H9 (cell line): ENCODE results near the gene MESD. TPM values are rescaled to one million over a fixed set of nuclear protein-coding genes. Genes with fewer than 3 reads are reported as not detected.

Experiments used
- DNase-seq: peaks from one replicate; pipeline ENCODE4 v3.0.0-alpha.2; 2017
- H2AFZ ChIP-seq: one replicate; pipeline ENCODE4 v1.6.1; 2013; ENCODE audit warnings: mild to moderate bottlenecking, low read length, control low read depth, moderate library complexity
- H2AK5ac ChIP-seq: 2 replicates; pipeline ENCODE4 v1.6.1; 2013; ENCODE audit warnings: low read length, control low read depth, mixed read lengths; ENCODE audit not compliant: insufficient read length
- H2BK120ac ChIP-seq: one replicate; pipeline ENCODE4 v1.6.1; 2013; ENCODE audit warnings: low read depth, mild to moderate bottlenecking, low read length, control low read depth, inconsistent platforms; ENCODE audit not compliant: poor library complexity, severe bottlenecking
- H2BK12ac ChIP-seq: 2 replicates; pipeline ENCODE4 v1.6.1; 2013; ENCODE audit warnings: low read length, control low read depth, mixed read lengths, low read depth; ENCODE audit not compliant: insufficient read length
- H2BK15ac ChIP-seq: 2 replicates; pipeline ENCODE4 v1.6.1; 2013; ENCODE audit warnings: low read depth, low read length, control low read depth
- H2BK20ac ChIP-seq: one replicate; pipeline ENCODE4 v1.6.1; 2013; ENCODE audit warnings: low read depth, mild to moderate bottlenecking, low read length, control low read depth, inconsistent platforms; ENCODE audit not compliant: poor library complexity, severe bottlenecking
- H2BK5ac ChIP-seq: 2 replicates; pipeline ENCODE4 v1.6.1; 2013; ENCODE audit warnings: low read length, control low read depth, mixed read lengths; ENCODE audit not compliant: insufficient read length
- H3K14ac ChIP-seq: 2 replicates; pipeline ENCODE4 v1.6.1; 2013; ENCODE audit warnings: low read length, control low read depth; ENCODE audit not compliant: insufficient read depth
- H3K18ac ChIP-seq: 2 replicates; pipeline ENCODE4 v1.6.1; 2013; ENCODE audit warnings: low read depth, mild to moderate bottlenecking, mixed read lengths, low read length, control low read depth; ENCODE audit not compliant: insufficient read length
- H3K23ac ChIP-seq: 2 replicates; pipeline ENCODE4 v1.6.1; 2013; ENCODE audit warnings: low read length, control low read depth, mixed read lengths, low read depth; ENCODE audit not compliant: insufficient read length
- H3K23me2 ChIP-seq: 2 replicates; pipeline ENCODE4 v1.6.1; 2013; ENCODE audit warnings: low read depth, mild to moderate bottlenecking, mixed read lengths, low read length, control low read depth; ENCODE audit not compliant: insufficient read length, poor library complexity, severe bottlenecking
- H3K27ac ChIP-seq: 2 replicates; pipeline ENCODE4 v1.5.1; 2013; ENCODE audit warnings: low read length, control low read depth, mixed read lengths, low read depth; ENCODE audit not compliant: insufficient read length
- H3K27me3 ChIP-seq: 2 replicates; pipeline ENCODE4 v1.6.1; 2013; ENCODE audit warnings: low read length, control low read depth, inconsistent platforms; ENCODE audit not compliant: insufficient read depth
- H3K4ac ChIP-seq: 2 replicates; pipeline ENCODE4 v1.6.1; 2013; ENCODE audit warnings: low read depth, mild to moderate bottlenecking, control low read depth, inconsistent platforms, low read length, moderate library complexity
- H3K4me1 ChIP-seq: 2 replicates; pipeline ENCODE4 v1.6.1; 2013; ENCODE audit warnings: low read length, control low read depth, inconsistent platforms; ENCODE audit not compliant: insufficient read depth
- H3K4me2 ChIP-seq: 2 replicates; pipeline ENCODE4 v1.6.1; 2013; ENCODE audit warnings: low read length, control low read depth, mixed read lengths; ENCODE audit not compliant: insufficient read length, insufficient read depth
- H3K56ac ChIP-seq: 2 replicates; pipeline ENCODE4 v1.6.1; 2013; ENCODE audit warnings: low read depth, mild to moderate bottlenecking, mixed read lengths, low read length, control low read depth; ENCODE audit not compliant: insufficient read length
- H3K79me1 ChIP-seq: 2 replicates; pipeline ENCODE4 v1.6.1; 2013; ENCODE audit warnings: low read depth, mild to moderate bottlenecking, moderate library complexity, low read length, control low read depth, inconsistent platforms; ENCODE audit not compliant: insufficient read depth, poor library complexity, severe bottlenecking
- H3K79me2 ChIP-seq: 2 replicates; pipeline ENCODE4 v1.6.1; 2013; ENCODE audit warnings: low read length, control low read depth, inconsistent platforms; ENCODE audit not compliant: insufficient read depth
- H3K9ac ChIP-seq: 2 replicates; pipeline ENCODE4 v1.6.1; 2013; ENCODE audit warnings: low read length, control low read depth, mixed read lengths; ENCODE audit not compliant: insufficient read length; ENCODE audit errors: extremely low read depth
- H3K9me3 ChIP-seq: one replicate; pipeline ENCODE4 v1.6.1; 2013; ENCODE audit warnings: low read depth, low read length, inconsistent platforms; ENCODE audit not compliant: control insufficient read depth
- H3T11ph ChIP-seq: one replicate; pipeline ENCODE4 v1.6.1; 2013; ENCODE audit warnings: mild to moderate bottlenecking, low read length, control low read depth, inconsistent platforms
- H4K20me1 ChIP-seq: one replicate; pipeline ENCODE4 v1.6.1; 2013; ENCODE audit not compliant: control insufficient read depth, insufficient read length, insufficient read depth
- H4K5ac ChIP-seq: 2 replicates; pipeline ENCODE4 v1.6.1; 2013; ENCODE audit warnings: low read depth, mild to moderate bottlenecking, mixed read lengths, low read length, control low read depth; ENCODE audit not compliant: insufficient read length
- H4K8ac ChIP-seq: replicated peaks from 2 replicates; pipeline ENCODE4 v1.6.1; 2013; ENCODE audit warnings: low read length, control low read depth, mixed read lengths, low read depth; ENCODE audit not compliant: insufficient read length
- H4K91ac ChIP-seq: 2 replicates; pipeline ENCODE4 v1.6.1; 2013; ENCODE audit warnings: low read depth, mild to moderate bottlenecking, moderate library complexity, mixed read lengths, low read length, control low read depth; ENCODE audit not compliant: insufficient read length
- H3K27ac Mint-ChIP-seq, 3 experiments: 2 replicates in 2 of 3; 3 replicates in 1 of 3; pipeline ENCODE4 v1.8.0; 2020 to 2021; ENCODE audit warnings: mixed read lengths in 3 of 3, mild to moderate bottlenecking in 1 of 3, moderate library complexity in 1 of 3
- H3K27me3 Mint-ChIP-seq: 2 replicates; pipeline ENCODE4 v1.8.0; 2021; ENCODE audit warnings: low read depth, mild to moderate bottlenecking, moderate library complexity, mixed read lengths
- H3K36me3 Mint-ChIP-seq, 3 experiments: 2 replicates in 2 of 3; 3 replicates in 1 of 3; pipeline ENCODE4 v1.8.0; 2020 to 2021; ENCODE audit warnings: low read depth in 3 of 3, mixed read lengths in 3 of 3; ENCODE audit not compliant: insufficient read depth in 1 of 3
- H3K4me1 Mint-ChIP-seq, 2 experiments: 2 replicates each; pipeline ENCODE4 v1.8.0; 2020; ENCODE audit warnings: mixed read lengths in 2 of 2
- H3K4me3 Mint-ChIP-seq, 2 experiments: 2 replicates in 1 of 2; 3 replicates in 1 of 2; pipeline ENCODE4 v1.8.0; 2020 to 2021; ENCODE audit warnings: mild to moderate bottlenecking in 2 of 2, mixed read lengths in 2 of 2, moderate library complexity in 1 of 2
- H3K9me3 Mint-ChIP-seq, 2 experiments: 2 replicates in 1 of 2; 3 replicates in 1 of 2; pipeline ENCODE4 v1.8.0; 2020; ENCODE audit warnings: mild to moderate bottlenecking in 2 of 2, mixed read lengths in 2 of 2, moderate library complexity in 1 of 2
- WGBS: extraction: QIAGEN DNeasy Blood & Tissue Kit; methylation state at CpG from one replicate; pipeline ENCODE4 v1.1.7; 2013; ENCODE audit warnings: missing lambda C conversion rate, low lambda C conversion rate, mixed read lengths; ENCODE audit not compliant: insufficient read length; ENCODE audit errors: extremely low coverage; 5-methylcytosine and 5-hydroxymethylcytosine counted together
- total RNA-seq: library from RNA; stranded (reverse); gene quantifications from 2 replicates; pipeline ENCODE4 v1.2.1, GENCODE V29; 2021
- TF ChIP-seq, protein P1 (sequence below): fragments of 200-600 bp; sonication (generic); conservative IDR thresholded peaks from 3 replicates; pipeline ENCODE4 v1.8.0; 2021; ENCODE audit warnings: antibody characterized with exemption, mild to moderate bottlenecking

MESD gene
- total RNA-seq, 1 experiment from 2014 or later = 29.1 TPM

DNA sequence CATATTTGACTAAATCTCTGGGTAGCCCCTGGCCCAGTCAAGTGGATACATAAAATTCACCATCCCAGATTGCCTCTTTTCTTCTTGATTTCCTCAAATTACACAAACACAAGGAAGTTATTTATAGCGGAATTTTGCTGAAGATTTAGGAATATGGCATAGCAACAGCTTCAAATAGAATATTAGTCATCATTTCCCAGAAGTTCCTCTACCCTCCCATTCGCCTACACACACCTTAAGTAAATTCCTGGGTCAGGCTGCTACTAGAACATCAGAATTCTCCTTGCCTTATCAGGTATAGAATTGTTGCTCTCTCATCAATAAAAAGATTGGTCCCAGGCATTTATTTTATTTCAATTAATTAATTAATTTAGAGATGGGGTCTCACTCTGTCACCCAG is 31.6 kb downstream of the MESD start:
- H3K56ac ChIP-seq = no peak overlapping the region
- no peak overlapping the region for H3K18ac ChIP-seq
- no peaks in the 10 kb centered on the region for H3K23me2 ChIP-seq
- no peak overlapping the region for H2BK120ac ChIP-seq
- H2AK5ac ChIP-seq = no peak overlapping the region
- H3T11ph ChIP-seq = no peak overlapping the region
- Mint-ChIP-seq H3K27me3 (no peaks in the 10 kb centered on the region), H3K9me3 (no peaks in the 10 kb centered on the region; a peak in 1 of 5 replicates), H3K4me1 (peaks cover 40 to 44% of the 10 kb centered on the region in 2 experiments), H3K27ac (no peak overlapping the region), H3K36me3 (peaks cover 8 to 36% (median 25%) of the 10 kb centered on the region in 3 experiments), H3K4me3 (no peak overlapping the region)
- H4K8ac ChIP-seq = no peak overlapping the region
- H4K91ac ChIP-seq = no peak overlapping the region
- TF ChIP-seq, protein P1, sequence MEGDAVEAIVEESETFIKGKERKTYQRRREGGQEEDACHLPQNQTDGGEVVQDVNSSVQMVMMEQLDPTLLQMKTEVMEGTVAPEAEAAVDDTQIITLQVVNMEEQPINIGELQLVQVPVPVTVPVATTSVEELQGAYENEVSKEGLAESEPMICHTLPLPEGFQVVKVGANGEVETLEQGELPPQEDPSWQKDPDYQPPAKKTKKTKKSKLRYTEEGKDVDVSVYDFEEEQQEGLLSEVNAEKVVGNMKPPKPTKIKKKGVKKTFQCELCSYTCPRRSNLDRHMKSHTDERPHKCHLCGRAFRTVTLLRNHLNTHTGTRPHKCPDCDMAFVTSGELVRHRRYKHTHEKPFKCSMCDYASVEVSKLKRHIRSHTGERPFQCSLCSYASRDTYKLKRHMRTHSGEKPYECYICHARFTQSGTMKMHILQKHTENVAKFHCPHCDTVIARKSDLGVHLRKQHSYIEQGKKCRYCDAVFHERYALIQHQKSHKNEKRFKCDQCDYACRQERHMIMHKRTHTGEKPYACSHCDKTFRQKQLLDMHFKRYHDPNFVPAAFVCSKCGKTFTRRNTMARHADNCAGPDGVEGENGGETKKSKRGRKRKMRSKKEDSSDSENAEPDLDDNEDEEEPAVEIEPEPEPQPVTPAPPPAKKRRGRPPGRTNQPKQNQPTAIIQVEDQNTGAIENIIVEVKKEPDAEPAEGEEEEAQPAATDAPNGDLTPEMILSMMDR = no peak
- no peak overlapping the region for H2BK15ac ChIP-seq
- H2BK5ac ChIP-seq = no peak overlapping the region
- 0 out of 2 replicates have a peak, but pooled peaks cover 2% of the 10 kb centered on the region for H3K79me2 ChIP-seq
- H3K27me3 ChIP-seq = no peaks in the 10 kb centered on the region
- H3K79me1 ChIP-seq = no peaks in the 10 kb centered on the region
- no peak overlapping the region for H3K4me2 ChIP-seq
- no peaks in the 10 kb centered on the region for H3K9me3 ChIP-seq
- no peak overlapping the region for H3K4ac ChIP-seq
- H3K9ac ChIP-seq = no peak overlapping the region
- H2BK12ac ChIP-seq = no peak overlapping the region
- H3K14ac ChIP-seq = no peak overlapping the region
- no peak overlapping the region for H2AFZ ChIP-seq
- no peak overlapping the region for H2BK20ac ChIP-seq
- no peak overlapping the region for H3K27ac ChIP-seq
- no peak overlapping the region for H4K5ac ChIP-seq
- no peak overlapping the region for H3K23ac ChIP-seq
- no peak for DNase-seq
- H4K20me1 ChIP-seq = no peaks in the 10 kb centered on the region
- H3K4me1 ChIP-seq = peaks cover 3% of the 10 kb centered on the region
- WGBS = no CpG with 5 or more reads among the region's 2 CpGs
